Measurements from ENCODE around the gene MERTK. TPM values are rescaled to one million over a fixed set of nuclear protein-coding genes. Genes with fewer than 3 reads are reported as not detected.

MERTK gene
- total and polyA plus RNA-seq, 2 of the 13 experiments (the other 11 are each of a cell fraction or from before 2014, with no cell fraction given): 37.3 to 44.7 TPM

DNA sequence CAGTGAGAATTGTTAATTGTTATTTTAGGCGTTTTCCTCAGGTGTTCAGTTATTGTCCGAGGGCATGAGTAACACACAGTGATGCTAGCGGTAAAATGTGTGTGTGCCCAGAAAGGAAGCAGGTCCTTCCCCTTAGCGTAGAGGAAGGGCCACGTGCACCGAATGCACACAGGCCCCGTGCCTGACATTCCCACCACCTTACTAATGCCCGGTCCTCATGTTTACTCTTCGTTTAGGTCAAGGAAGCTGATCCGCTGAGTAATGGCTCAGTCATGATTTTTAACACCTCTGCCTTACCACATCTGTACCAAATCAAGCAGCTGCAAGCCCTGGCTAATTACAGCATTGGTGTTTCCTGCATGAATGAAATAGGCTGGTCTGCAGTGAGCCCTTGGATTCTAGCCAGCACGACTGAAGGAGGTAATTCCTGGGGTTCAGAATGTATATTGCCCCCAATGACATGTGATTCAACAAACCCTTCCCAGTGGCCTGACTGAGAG is 76.7 kb downstream of the MERTK start (continued):
- TF ChIP-seq, protein P1, sequence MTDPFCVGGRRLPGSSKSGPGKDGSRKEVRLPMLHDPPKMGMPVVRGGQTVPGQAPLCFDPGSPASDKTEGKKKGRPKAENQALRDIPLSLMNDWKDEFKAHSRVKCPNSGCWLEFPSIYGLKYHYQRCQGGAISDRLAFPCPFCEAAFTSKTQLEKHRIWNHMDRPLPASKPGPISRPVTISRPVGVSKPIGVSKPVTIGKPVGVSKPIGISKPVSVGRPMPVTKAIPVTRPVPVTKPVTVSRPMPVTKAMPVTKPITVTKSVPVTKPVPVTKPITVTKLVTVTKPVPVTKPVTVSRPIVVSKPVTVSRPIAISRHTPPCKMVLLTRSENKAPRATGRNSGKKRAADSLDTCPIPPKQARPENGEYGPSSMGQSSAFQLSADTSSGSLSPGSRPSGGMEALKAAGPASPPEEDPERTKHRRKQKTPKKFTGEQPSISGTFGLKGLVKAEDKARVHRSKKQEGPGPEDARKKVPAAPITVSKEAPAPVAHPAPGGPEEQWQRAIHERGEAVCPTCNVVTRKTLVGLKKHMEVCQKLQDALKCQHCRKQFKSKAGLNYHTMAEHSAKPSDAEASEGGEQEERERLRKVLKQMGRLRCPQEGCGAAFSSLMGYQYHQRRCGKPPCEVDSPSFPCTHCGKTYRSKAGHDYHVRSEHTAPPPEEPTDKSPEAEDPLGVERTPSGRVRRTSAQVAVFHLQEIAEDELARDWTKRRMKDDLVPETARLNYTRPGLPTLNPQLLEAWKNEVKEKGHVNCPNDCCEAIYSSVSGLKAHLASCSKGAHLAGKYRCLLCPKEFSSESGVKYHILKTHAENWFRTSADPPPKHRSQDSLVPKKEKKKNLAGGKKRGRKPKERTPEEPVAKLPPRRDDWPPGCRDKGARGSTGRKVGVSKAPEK (CRISPR knock-in tag; IDR thresholded peaks at IDR 0.05; ENCODE audit: borderline replicate concordance): no peak
- TF ChIP-seq SRF (IDR thresholded peaks at IDR 0.05; ENCODE audit: low read depth, low read length): 0 out of 2 replicates have a peak, but pooled peaks have one; percentile 1
- peak; percentile 41; the same call in 1 of the 2 replicates for TF ChIP-seq GFI1 (CRISPR knock-in tag; IDR thresholded peaks at IDR 0.05; ENCODE audit: borderline replicate concordance)
- TF ChIP-seq SUZ12 (IDR thresholded peaks at IDR 0.05; ENCODE audit: low read depth, low read length): no peak
- no peak for TF ChIP-seq SALL2 (CRISPR knock-in tag; IDR thresholded peaks at IDR 0.05)
- no peak for TF ChIP-seq HOXA7 (CRISPR knock-in tag; IDR thresholded peaks at IDR 0.05)
- TF ChIP-seq KLF12 (CRISPR knock-in tag; IDR thresholded peaks at IDR 0.05; ENCODE audit: borderline replicate concordance): no peak
- no peak for TF ChIP-seq ZFP36L1 (CRISPR knock-in tag; IDR thresholded peaks at IDR 0.05)
- TF ChIP-seq, protein P2, sequence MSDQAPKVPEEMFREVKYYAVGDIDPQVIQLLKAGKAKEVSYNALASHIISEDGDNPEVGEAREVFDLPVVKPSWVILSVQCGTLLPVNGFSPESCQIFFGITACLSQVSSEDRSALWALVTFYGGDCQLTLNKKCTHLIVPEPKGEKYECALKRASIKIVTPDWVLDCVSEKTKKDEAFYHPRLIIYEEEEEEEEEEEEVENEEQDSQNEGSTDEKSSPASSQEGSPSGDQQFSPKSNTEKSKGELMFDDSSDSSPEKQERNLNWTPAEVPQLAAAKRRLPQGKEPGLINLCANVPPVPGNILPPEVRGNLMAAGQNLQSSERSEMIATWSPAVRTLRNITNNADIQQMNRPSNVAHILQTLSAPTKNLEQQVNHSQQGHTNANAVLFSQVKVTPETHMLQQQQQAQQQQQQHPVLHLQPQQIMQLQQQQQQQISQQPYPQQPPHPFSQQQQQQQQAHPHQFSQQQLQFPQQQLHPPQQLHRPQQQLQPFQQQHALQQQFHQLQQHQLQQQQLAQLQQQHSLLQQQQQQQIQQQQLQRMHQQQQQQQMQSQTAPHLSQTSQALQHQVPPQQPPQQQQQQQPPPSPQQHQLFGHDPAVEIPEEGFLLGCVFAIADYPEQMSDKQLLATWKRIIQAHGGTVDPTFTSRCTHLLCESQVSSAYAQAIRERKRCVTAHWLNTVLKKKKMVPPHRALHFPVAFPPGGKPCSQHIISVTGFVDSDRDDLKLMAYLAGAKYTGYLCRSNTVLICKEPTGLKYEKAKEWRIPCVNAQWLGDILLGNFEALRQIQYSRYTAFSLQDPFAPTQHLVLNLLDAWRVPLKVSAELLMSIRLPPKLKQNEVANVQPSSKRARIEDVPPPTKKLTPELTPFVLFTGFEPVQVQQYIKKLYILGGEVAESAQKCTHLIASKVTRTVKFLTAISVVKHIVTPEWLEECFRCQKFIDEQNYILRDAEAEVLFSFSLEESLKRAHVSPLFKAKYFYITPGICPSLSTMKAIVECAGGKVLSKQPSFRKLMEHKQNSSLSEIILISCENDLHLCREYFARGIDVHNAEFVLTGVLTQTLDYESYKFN (CRISPR knock-in tag; conservative IDR thresholded peaks at IDR 0.05): no peak
- no peak for TF ChIP-seq ZSCAN9 (CRISPR knock-in tag; IDR thresholded peaks at IDR 0.05; ENCODE audit: borderline replicate concordance)
- no peak for TF ChIP-seq ZNF292 (CRISPR knock-in tag; IDR thresholded peaks at IDR 0.05; ENCODE audit: borderline replicate concordance, low read depth)
- TF ChIP-seq FOXA1 (IDR thresholded peaks at IDR 0.05): no peak
- peak; percentile 88 for TF ChIP-seq FOXA1 (CRISPR knock-in tag; IDR thresholded peaks at IDR 0.05)
- TF ChIP-seq, protein P3, sequence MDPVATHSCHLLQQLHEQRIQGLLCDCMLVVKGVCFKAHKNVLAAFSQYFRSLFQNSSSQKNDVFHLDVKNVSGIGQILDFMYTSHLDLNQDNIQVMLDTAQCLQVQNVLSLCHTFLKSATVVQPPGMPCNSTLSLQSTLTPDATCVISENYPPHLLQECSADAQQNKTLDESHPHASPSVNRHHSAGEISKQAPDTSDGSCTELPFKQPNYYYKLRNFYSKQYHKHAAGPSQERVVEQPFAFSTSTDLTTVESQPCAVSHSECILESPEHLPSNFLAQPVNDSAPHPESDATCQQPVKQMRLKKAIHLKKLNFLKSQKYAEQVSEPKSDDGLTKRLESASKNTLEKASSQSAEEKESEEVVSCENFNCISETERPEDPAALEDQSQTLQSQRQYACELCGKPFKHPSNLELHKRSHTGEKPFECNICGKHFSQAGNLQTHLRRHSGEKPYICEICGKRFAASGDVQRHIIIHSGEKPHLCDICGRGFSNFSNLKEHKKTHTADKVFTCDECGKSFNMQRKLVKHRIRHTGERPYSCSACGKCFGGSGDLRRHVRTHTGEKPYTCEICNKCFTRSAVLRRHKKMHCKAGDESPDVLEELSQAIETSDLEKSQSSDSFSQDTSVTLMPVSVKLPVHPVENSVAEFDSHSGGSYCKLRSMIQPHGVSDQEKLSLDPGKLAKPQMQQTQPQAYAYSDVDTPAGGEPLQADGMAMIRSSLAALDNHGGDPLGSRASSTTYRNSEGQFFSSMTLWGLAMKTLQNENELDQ (CRISPR knock-in tag; IDR thresholded peaks at IDR 0.05; ENCODE audit: borderline replicate concordance): no peak
- TF ChIP-seq ZNF660 (CRISPR knock-in tag; IDR thresholded peaks at IDR 0.05; ENCODE audit: borderline replicate concordance, low read depth): no peak
- TF ChIP-seq, protein P4, sequence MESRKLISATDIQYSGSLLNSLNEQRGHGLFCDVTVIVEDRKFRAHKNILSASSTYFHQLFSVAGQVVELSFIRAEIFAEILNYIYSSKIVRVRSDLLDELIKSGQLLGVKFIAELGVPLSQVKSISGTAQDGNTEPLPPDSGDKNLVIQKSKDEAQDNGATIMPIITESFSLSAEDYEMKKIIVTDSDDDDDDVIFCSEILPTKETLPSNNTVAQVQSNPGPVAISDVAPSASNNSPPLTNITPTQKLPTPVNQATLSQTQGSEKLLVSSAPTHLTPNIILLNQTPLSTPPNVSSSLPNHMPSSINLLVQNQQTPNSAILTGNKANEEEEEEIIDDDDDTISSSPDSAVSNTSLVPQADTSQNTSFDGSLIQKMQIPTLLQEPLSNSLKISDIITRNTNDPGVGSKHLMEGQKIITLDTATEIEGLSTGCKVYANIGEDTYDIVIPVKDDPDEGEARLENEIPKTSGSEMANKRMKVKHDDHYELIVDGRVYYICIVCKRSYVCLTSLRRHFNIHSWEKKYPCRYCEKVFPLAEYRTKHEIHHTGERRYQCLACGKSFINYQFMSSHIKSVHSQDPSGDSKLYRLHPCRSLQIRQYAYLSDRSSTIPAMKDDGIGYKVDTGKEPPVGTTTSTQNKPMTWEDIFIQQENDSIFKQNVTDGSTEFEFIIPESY (CRISPR knock-in tag; IDR thresholded peaks at IDR 0.05): peak; percentile 99
- TF ChIP-seq ZNF350 (CRISPR knock-in tag; IDR thresholded peaks at IDR 0.05; ENCODE audit: borderline replicate concordance, low read depth): no peak
- no peak for TF ChIP-seq ZNF333 (CRISPR knock-in tag; IDR thresholded peaks at IDR 0.05; ENCODE audit: borderline replicate concordance)
- TF ChIP-seq ZNF558 (CRISPR knock-in tag; IDR thresholded peaks at IDR 0.05; ENCODE audit: borderline replicate concordance): no peak
- TF ChIP-seq HNF4A (CRISPR knock-in tag; IDR thresholded peaks at IDR 0.05): no peak
